Loucy (cell line): ENCODE measurements around the gene TRAF3.

ENCODE experiments used
- CTCF ChIP-seq: fragments of 200-600 bp; sonication (generic); conservative IDR thresholded peaks from 2 replicates; pipeline ENCODE4 v1.5.1; 2014; ENCODE audit warnings: mild to moderate bottlenecking, antibody characterized with exemption, low read length
- EZH2phosphoT487 ChIP-seq: fragments of 200-600 bp; IDR thresholded peaks from 2 replicates; pipeline ENCODE4 v1.6.1; 2018; ENCODE audit warnings: antibody characterized with exemption, mild to moderate bottlenecking, moderate library complexity, borderline replicate concordance

GRCh38 chr14:102872020-102872419 lies 94.8 kb downstream of the TRAF3 start:
- TF ChIP-seq CTCF (no peak), EZH2phosphoT487 (no peak)
